Thoracic aorta (tissue), 2 donors: ENCODE measurements around the gene PAPPA2. TPM values are rescaled to one million over a fixed set of nuclear protein-coding genes. Genes with fewer than 3 reads are reported as not detected.
A peak's percentile ranks its signal among the peaks of the same experiment; 100 is the strongest.

ENCODE experiments used
- ATAC-seq: fragments of 150-250 bp; one replicate; pipeline ENCODE4 v1.8.0; 2017; ENCODE audit warnings: low read depth; ENCODE audit not compliant: insufficient number of reproducible peaks, low FRiP score
- DNase-seq: peaks from one replicate; pipeline ENCODE4 v3.0.0-alpha.2; 2020; ENCODE audit warnings: low spot score
- H3K27ac ChIP-seq, 2 donors: fragments of 200-600 bp; sonication (generic); 1 replicate in 1 of 2; 2 replicates in 1 of 2; pipeline ENCODE4 v1.5.1; 2016; ENCODE audit warnings: mild to moderate bottlenecking in 2 of 2, moderate library complexity in 2 of 2
- H3K27me3 ChIP-seq: fragments of 200-600 bp; sonication (generic); replicated peaks from 2 replicates; pipeline ENCODE4 v1.6.0; 2016; ENCODE audit warnings: mild to moderate bottlenecking; ENCODE audit not compliant: insufficient read depth
- H3K36me3 ChIP-seq: fragments of 200-600 bp; sonication (generic); one replicate; pipeline ENCODE4 v1.5.1; 2016
- H3K4me1 ChIP-seq, 2 donors: fragments of 200-600 bp; sonication (generic); 1 replicate in 1 of 2; 2 replicates in 1 of 2; pipeline versions ENCODE4 v1.5.1 to v1.6.0; 2016; ENCODE audit warnings: low read depth in 2 of 2, mild to moderate bottlenecking in 1 of 2; ENCODE audit not compliant: control insufficient read depth in 1 of 2
- H3K4me3 ChIP-seq: fragments of 200-600 bp; sonication (generic); 2 replicates; pipeline ENCODE4 v1.5.1; 2016; ENCODE audit warnings: mild to moderate bottlenecking
- H3K9me3 ChIP-seq: fragments of 200-600 bp; sonication (generic); 2 replicates; pipeline ENCODE4 v1.5.1; 2016
- total RNA-seq, 2 donors: library from RNA; depleted of rRNA; stranded (reverse); fragments of >200 nt; gene quantifications; one replicate each; pipeline versions ENCODE4 v1.1.0 to v1.2.3, GENCODE V29; 2016
- TF ChIP-seq, protein P1 (sequence below): fragments of 200-600 bp; sonication (generic); IDR thresholded peaks from one replicate; pipeline ENCODE4 v1.5.1; 2019; ENCODE audit warnings: antibody characterized with exemption

Gene PAPPA2
- total RNA-seq, 2 donors from 2014 or later = 1.1 to 2.0 TPM

DNA sequence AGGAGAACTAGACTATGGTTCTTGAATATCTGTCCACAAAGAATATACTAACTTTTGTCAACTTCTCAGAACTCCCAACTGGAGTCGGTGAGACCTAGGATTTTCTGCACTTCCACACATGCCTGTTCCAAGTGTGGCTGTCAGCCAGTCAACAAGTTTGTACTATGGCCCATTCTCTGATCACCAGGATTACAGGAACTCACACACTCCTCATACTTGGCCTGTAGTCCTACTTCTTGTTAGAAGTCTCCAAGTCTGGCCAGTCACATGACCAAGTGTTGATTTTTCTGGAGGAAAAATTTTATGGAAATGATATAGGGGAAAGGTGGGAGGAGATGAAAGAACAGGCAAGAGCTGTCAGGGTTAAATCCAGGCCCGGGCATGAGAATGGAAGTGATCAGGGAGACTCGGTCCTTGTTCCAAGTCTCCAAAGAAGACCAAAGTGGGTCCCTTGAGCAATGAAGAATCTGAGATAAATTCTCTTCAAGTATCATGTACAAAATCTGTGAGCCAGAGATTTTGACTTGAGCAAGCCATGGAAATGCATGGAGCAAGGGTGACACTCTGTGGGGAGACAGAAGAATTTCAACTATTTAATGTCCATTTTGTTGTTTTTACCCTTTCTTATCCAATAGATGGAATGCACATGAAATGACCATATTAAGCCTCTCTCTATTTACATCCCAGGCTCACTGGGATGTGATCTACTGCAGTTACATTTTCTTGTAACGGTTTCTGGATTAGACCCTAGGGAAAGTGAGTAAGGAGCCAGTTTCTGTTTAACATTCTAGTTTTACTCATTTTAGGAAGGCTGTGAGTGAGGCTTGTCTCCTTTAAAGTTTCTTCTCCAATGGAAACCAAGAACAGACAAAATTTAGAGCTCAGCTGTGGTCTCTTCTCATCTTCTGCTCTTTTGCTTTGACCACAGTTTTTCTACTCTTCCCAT is 380.6 kb downstream of the PAPPA2 start:
- no peak for DNase-seq
- Histone ChIP-seq H3K9me3 (no peaks in the 10 kb centered on the region), H3K4me1 (peaks cover 4 to 24% of the 10 kb centered on the region in 2 donors), H3K27ac (no peak overlapping the region), H3K36me3 (no peaks in the 10 kb centered on the region), H3K4me3 (no peak overlapping the region), H3K27me3 (no peaks in the 10 kb centered on the region)
- TF ChIP-seq, protein P1, sequence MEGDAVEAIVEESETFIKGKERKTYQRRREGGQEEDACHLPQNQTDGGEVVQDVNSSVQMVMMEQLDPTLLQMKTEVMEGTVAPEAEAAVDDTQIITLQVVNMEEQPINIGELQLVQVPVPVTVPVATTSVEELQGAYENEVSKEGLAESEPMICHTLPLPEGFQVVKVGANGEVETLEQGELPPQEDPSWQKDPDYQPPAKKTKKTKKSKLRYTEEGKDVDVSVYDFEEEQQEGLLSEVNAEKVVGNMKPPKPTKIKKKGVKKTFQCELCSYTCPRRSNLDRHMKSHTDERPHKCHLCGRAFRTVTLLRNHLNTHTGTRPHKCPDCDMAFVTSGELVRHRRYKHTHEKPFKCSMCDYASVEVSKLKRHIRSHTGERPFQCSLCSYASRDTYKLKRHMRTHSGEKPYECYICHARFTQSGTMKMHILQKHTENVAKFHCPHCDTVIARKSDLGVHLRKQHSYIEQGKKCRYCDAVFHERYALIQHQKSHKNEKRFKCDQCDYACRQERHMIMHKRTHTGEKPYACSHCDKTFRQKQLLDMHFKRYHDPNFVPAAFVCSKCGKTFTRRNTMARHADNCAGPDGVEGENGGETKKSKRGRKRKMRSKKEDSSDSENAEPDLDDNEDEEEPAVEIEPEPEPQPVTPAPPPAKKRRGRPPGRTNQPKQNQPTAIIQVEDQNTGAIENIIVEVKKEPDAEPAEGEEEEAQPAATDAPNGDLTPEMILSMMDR = peak; percentile 67
- peak; percentile 36 for ATAC-seq

DNA sequence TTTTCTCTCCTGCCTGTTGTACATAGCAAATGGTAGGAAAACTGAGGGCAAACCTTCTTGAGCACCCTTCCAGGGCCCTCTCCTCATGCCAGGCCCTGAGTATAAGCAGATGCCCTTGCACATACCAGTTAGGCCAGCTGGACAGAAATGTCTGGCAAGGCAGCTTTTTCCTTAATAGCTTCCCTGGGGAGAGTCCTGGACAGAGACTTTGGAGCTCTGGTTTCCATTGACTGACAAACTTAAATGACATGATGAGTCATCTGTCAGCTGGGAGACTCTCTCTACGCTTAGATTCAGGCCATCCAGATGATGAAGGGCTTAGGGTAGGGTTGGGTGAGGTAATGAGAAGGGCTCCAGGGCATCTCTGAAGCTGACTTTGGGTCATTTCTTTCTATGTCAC is 384.1 kb downstream of the PAPPA2 start:
- TF ChIP-seq, protein P1 = no peak
- no peaks in the 10 kb centered on the region for H3K9me3 ChIP-seq
- DNase-seq (no peak), ATAC-seq (no peak)
- H3K27ac ChIP-seq = no peak overlapping the region
- no peaks in the 10 kb centered on the region for H3K36me3 ChIP-seq
- no peaks in the 10 kb centered on the region for H3K27me3 ChIP-seq
- H3K4me3 ChIP-seq = no peak overlapping the region
- H3K4me1 ChIP-seq = peaks cover 4 to 24% of the 10 kb centered on the region in 2 donors

DNA sequence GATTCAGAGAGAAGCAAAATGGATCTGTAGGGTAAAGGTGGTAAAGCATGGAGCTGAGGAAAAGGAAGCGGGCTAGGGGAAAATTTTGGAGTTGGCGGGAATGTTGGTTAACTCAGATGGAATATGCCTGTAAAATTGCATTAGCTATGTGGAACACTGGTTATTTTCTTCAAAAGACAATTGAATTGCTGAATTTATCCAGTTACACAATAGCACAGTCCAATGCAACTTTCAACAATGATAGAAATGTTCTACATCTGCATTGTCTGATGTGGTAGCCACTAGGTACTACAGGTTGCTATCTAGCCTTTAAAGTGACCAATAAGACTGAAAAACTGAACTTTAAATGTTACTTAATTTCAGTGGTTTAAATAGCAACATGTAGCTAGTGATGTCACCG is 386.3 kb downstream of the PAPPA2 start:
- TF ChIP-seq, protein P1 = no peak
- no peak for ATAC-seq
- H3K27me3 ChIP-seq = no peaks in the 10 kb centered on the region
- peaks cover 0 to 8% of the 10 kb centered on the region in 2 donors for H3K4me1 ChIP-seq
- no peaks in the 10 kb centered on the region for H3K36me3 ChIP-seq
- no peak overlapping the region for H3K4me3 ChIP-seq
- no peak overlapping the region for H3K27ac ChIP-seq
- no peaks in the 10 kb centered on the region for H3K9me3 ChIP-seq
- no peak for DNase-seq

DNA sequence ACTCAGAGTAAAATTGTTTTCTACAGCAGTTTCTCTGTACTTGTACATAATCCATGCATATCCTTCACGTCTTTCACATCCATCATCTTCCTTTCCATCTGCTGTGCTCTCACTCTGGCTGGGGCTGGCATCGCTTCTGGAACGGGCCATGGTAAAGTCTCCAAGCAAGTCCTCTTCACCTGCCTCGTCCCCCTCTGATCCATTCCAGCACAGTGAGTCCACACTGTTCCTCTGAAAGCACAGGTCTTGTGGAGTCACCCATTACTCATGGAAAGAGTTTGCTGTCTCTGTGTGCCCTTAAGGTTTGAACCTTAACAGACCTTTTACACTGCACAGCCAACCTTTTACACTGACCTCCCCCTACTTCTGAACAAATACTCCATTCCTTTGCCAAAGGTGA is 387.9 kb downstream of the PAPPA2 start:
- Histone ChIP-seq H3K36me3 (no peaks in the 10 kb centered on the region), H3K27ac (no peak overlapping the region), H3K27me3 (no peaks in the 10 kb centered on the region), H3K4me3 (no peak overlapping the region), H3K4me1 (peaks cover 0 to 8% of the 10 kb centered on the region in 2 donors), H3K9me3 (no peaks in the 10 kb centered on the region)
- TF ChIP-seq, protein P1 = no peak
- DNase-seq = no peak
- no peak for ATAC-seq

DNA sequence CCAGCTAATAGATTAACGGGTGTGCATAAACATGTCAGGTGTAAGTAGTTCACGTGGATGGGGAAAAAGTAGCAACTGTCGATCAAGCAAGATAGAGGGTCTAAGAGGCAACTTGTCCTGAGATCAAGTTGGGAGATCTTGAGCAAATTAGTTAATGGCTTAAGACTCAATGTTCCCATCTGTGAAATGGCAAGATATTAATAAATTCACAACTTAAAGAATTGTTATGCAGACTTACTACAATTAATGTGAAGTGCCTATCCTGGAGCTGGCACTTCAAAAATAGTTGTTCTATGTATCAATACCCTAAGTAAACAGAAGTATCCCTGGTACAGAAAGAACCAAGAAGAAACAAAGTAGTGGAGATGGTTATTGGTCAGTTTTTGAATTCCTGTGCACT is 389.1 kb downstream of the PAPPA2 start:
- no peak for ATAC-seq
- TF ChIP-seq, protein P1 = no peak
- peaks cover 0 to under 1% of the 10 kb centered on the region in 2 donors for H3K4me1 ChIP-seq

More for the DNA sequence above, 389.1 kb downstream of the PAPPA2 start:
- Histone ChIP-seq H3K27me3 (no peaks in the 10 kb centered on the region), H3K27ac (no peak overlapping the region), H3K36me3 (no peaks in the 10 kb centered on the region), H3K9me3 (no peaks in the 10 kb centered on the region), H3K4me3 (no peak overlapping the region)
- DNase-seq = no peak
